Activated T-helper 1 cell treated with anti-CD3 and anti-CD28 coated beads, Interleukin-2, amount 50 U/mL, for 16 hours (primary cell): ENCODE measurements around the gene HIGD1A.

ENCODE experiments used
- DNase-seq, 2 donors: peaks; one replicate each; pipeline ENCODE4 v3.0.0-alpha.2; 2020; ENCODE audit warnings: low read depth in 1 of 2, low spot score in 1 of 2

Gene HIGD1A

DNA sequence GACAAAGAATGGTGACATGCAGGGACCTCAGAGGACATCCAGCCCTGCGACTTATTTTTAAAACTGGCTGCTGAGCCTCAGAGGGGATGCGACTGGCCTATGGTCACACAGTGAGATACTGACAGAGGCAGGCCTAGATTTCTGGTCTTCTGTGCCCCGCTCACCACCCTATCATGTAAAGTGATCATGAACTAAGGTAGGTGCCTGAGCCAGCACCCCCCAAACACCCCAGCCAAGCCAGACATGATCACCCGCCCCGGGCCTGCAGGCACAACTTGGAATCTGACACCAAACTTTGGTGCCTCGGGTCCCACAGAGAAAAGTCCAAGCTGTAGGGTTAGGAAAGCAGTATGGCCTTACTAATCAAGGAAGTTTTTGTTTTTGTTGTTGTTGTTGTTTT is 67.8 kb downstream of the HIGD1A start:
- DNase-seq = no peak

DNA sequence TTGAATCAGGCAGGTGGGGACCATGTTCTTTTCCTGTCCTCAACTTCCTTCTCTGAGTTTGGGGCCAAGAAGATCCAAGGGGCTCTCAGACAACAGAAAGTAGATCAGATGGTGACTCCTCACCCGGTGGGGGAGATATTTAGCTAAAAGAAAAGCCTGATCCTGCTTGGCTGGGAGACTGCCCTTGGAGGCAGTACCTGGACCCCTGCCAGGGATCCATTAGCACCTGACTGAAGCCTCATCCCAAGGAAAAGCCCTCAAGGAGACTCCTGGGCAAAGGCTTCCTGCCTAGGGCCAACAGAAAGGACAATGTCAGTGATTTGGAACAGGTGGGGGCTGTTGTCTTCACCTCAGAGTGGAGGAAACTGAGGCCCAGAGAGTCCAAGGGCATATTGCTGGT is 68.2 kb downstream of the HIGD1A start:
- no peak for DNase-seq

DNA sequence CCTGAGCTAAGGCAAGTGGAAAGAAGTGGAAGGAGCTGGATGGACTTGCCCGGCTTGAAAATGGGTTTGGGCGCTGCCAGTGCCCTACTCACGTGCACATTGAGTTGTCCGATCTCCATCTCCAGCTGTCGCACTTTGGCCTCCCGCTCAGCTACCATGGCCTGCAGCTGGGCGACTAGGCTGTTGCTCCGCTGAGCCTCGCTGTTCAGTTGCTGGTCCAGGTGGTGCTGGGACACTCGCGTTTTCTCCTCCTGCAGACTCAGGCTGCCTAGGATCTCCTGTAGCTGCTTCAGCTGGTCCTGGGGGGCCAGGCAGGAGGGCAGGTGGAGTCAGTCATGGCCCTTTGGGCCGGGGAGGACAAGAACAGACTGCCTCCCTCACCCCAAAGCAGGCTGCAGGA is 68.7 kb downstream of the HIGD1A start:
- no peak for DNase-seq

DNA sequence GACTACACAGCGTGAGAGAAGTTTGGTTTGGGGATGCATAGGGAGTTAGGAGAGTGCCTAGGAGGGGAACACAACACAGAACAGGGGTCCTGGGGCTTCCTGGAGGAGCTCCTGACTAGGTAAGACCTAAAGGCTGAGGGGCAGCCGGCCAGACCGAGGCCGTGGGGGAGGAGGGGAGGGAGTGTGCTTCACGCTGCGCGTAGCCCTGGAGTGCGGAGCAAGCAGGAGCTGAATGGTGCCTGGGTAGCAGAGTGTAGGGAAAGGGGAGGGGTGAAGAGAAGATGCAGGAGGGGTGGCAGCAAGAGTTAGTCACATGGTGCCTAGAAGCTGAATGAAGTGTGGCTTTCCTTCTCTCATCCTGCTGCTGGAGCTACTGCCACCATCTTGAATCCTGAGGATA is 69.3 kb downstream of the HIGD1A start:
- no peak for DNase-seq

DNA sequence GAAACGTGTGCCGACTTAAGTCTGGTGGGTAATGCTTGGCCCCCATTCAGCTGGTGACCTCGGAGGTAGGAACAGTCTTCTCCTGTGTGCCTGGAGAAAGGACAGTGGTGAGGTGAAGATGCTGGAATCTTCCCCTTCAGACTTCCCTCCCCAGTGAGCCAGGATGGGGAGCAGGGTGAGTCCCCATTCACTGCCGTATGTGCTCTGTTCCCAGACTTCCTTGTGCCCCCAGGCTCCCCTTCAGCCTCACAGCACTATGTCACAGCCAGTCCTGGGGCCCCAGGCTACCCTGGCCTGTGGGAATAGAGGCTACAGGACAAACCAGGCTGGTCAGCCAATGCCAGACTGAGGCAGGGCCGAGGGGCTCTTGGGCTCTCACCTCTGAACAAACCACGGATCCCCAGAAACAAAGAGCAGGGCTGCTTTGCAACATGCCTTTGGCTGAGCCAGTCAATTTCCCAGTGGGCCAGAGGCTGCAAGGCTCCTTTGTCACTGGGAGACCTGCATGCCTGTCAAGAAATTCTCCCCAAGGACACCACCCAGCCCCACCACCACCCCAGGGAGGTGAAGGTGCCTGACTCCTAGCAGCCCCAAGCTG is 69.9 kb downstream of the HIGD1A start:
- no peak for DNase-seq

DNA sequence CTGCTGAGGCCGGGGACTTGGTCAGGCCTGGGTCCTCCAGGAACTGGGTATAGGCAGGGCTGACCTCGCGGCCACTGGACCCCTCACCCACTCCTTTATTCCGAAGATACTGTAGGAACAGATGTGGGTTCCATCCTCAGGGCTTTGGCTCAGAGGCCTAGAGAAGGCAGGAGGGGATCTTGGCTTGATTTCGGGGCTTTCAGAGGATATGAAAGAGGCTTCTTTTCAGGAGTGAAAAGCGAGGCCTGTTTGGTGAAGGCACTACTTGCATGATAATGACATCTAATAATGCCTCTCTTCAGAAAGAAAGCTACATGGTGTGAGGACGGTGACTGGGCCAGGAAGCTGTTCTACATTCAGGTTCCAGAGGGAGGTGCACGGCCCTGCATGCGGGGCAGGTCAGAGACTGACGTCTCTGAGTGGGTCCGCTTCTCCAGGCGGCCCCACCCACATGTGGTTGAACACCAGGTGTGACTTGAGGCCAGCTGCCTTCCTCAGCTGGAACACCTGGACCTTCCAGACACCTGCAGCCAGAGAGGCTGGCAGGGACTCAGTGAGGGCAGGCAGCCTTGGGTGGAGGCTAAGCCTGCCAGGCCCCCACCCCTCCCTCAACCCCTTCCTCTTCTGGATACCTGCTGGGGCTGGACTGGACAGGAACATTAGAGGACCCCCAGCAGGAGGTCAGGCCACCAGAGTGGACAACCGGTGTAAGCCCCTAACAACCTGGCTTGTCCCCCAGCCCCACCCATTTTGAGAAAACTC is 70.6 kb downstream of the HIGD1A start:
- DNase-seq = no peak
